Endothelial cell of umbilical vein (primary cell): ENCODE measurements around the gene MTF1. TPM values are rescaled to one million over a fixed set of nuclear protein-coding genes. Genes with fewer than 3 reads are reported as not detected.

Experiments
- BruUV-seq: library from RNA; stranded (reverse); fragments of 400-500 nt; replicated peaks from 2 replicates; lab custom pipeline; 2021; lab: Mats Ljungman, UMichigan
- CTCF ChIA-PET: fragments of 300-600, 350-600 bp; sonication (Branson Sonifier 250); formaldehyde crosslinking; loops from one replicate; lab custom pipeline; 2021; ENCODE audit warnings: antibody characterized with exemption, inconsistent platforms; lab: Charles Lee
- POLR2A ChIA-PET: fragments of 300-600, 350-600 bp; sonication (Branson Sonifier 250); formaldehyde crosslinking; loops from one replicate; lab custom pipeline; 2021; ENCODE audit warnings: antibody characterized with exemption, inconsistent platforms; lab: Charles Lee
- DNase-seq: peaks from one replicate; pipeline ENCODE4 v3.0.0-alpha.2; 2011; ENCODE audit warnings: low read depth, low spot score
- FAIRE-seq: peaks from 2 replicates; lab custom pipeline; 2011; peaks lifted over from hg19 to GRCh38; lab: Jason Lieb, UNC
- H2AFZ ChIP-seq: 2 replicates; pipeline ENCODE4 v1.6.0; 2012; ENCODE audit warnings: low read depth, low read length, control low read depth, inconsistent platforms
- H3K27ac ChIP-seq: 2 replicates; pipeline ENCODE4 v1.5.1; 2011; ENCODE audit warnings: low read depth, mild to moderate bottlenecking, control low read depth, low read length, moderate library complexity; ENCODE audit not compliant: insufficient read depth
- H3K27me3 ChIP-seq, 2 experiments: 2 replicates each; pipeline versions ENCODE4 v1.6.0 to v1.6.1; 2011; ENCODE audit warnings: low read length in 2 of 2, mixed read lengths in 1 of 2; ENCODE audit not compliant: control insufficient read depth in 2 of 2, insufficient read depth in 2 of 2
- H3K36me3 ChIP-seq, 2 experiments: 2 replicates in 1 of 2; 3 replicates in 1 of 2; pipeline ENCODE4 v1.5.1; 2011; ENCODE audit warnings: low read length in 2 of 2, mild to moderate bottlenecking in 1 of 2, moderate library complexity in 1 of 2; ENCODE audit not compliant: control insufficient read depth in 2 of 2, insufficient read depth in 2 of 2; ENCODE audit errors: extremely low read depth in 1 of 2
- H3K4me1 ChIP-seq: 3 replicates; pipeline ENCODE4 v1.5.1; 2011; ENCODE audit warnings: mild to moderate bottlenecking, low read length; ENCODE audit not compliant: control insufficient read depth, insufficient read depth; ENCODE audit errors: extremely low read depth
- H3K4me2 ChIP-seq: 2 replicates; pipeline ENCODE4 v1.6.1; 2011; ENCODE audit warnings: low read length, control low read depth, mixed read lengths; ENCODE audit not compliant: insufficient read depth
- H3K4me3 ChIP-seq, 3 experiments: fragments of 200-600 bp in 1 of 3; sonication (generic), shearing (Covaris generic) in 1 of 3; replicated peaks in 1 of 3; 2 replicates each; pipeline ENCODE4 v1.5.1; 2011 to 2016; ENCODE audit warnings: control low read depth in 3 of 3, low read length in 3 of 3, mild to moderate bottlenecking in 2 of 3, inconsistent platforms in 1 of 3, low read depth in 1 of 3, moderate library complexity in 1 of 3; ENCODE audit not compliant: insufficient read depth in 1 of 3
- H3K79me2 ChIP-seq: 2 replicates; pipeline ENCODE4 v1.6.0; 2012; ENCODE audit warnings: low read length, inconsistent platforms; ENCODE audit not compliant: control insufficient read depth, insufficient read depth
- H3K9ac ChIP-seq: replicated peaks from 2 replicates; pipeline ENCODE3; 2011; ENCODE audit warnings: low read length, control low read depth; ENCODE audit not compliant: insufficient read depth; ENCODE audit errors: extremely low read depth
- H3K9me1 ChIP-seq: replicated peaks from 3 replicates; pipeline ENCODE4 v1.6.0; 2011; ENCODE audit warnings: mild to moderate bottlenecking, low read length; ENCODE audit not compliant: control insufficient read depth, insufficient read depth; ENCODE audit errors: extremely low read depth
- H3K9me3 ChIP-seq: replicated peaks from 2 replicates; pipeline ENCODE4 v1.5.1; 2012; ENCODE audit warnings: low read length, inconsistent platforms; ENCODE audit not compliant: control insufficient read depth, insufficient read depth
- H4K20me1 ChIP-seq: replicated peaks from 2 replicates; pipeline ENCODE3; 2011; ENCODE audit warnings: mild to moderate bottlenecking, low read length; ENCODE audit not compliant: control insufficient read depth, insufficient read depth; ENCODE audit errors: extremely low read depth
- EZH2 ChIP-seq: IDR thresholded peaks from 2 replicates; pipeline ENCODE4 v1.6.1; 2012; ENCODE audit warnings: borderline replicate concordance, low read depth, mild to moderate bottlenecking, moderate library complexity, low read length, inconsistent platforms; ENCODE audit not compliant: severe bottlenecking
- FOS ChIP-seq: IDR thresholded peaks from 2 replicates; pipeline ENCODE4 v1.6.1; 2011; ENCODE audit warnings: mild to moderate bottlenecking, low read length, moderate library complexity, borderline replicate concordance; ENCODE audit not compliant: insufficient read depth
- GATA2 ChIP-seq: IDR thresholded peaks from 2 replicates; pipeline ENCODE4 v1.7.0; 2011; ENCODE audit warnings: low read depth, mild to moderate bottlenecking, moderate library complexity, mixed read lengths, low read length; ENCODE audit not compliant: insufficient read length, insufficient read depth
- JUN ChIP-seq: IDR thresholded peaks from 2 replicates; pipeline ENCODE4 v1.6.1; 2011; ENCODE audit warnings: borderline replicate concordance, low read depth; ENCODE audit not compliant: insufficient read length, insufficient read depth
- MYC ChIP-seq: IDR thresholded peaks from one replicate; pipeline ENCODE4 v1.6.1; 2011; ENCODE audit warnings: mild to moderate bottlenecking, low read depth, low read length
- POLR2A ChIP-seq: IDR thresholded peaks from 2 replicates; pipeline ENCODE4 v1.6.1; 2012; ENCODE audit warnings: low read depth, mild to moderate bottlenecking, control low read depth, low read length
- POLR2AphosphoS5 ChIP-seq: IDR thresholded peaks from 2 replicates; pipeline ENCODE4 v1.6.1; 2012; ENCODE audit warnings: low read depth, mild to moderate bottlenecking, control low read depth, low read length, moderate library complexity; ENCODE audit not compliant: insufficient read depth
- dilution Hi-C: fragments of 300-500 bp; cut with MboI; formaldehyde crosslinking; loops from one replicate; pipeline ENCODE4 v1.15.0; 2019; ENCODE audit warnings: low sequenced_read_pairs; ENCODE audit not compliant: extremely low pct_ligation_motif_present
- intact Hi-C: fragments of 100-400 bp; cut with micrococcal nuclease; formaldehyde crosslinking; loops from one replicate; pipeline ENCODE4 v1.10.0; 2022
- polyA plus RNA-seq, 4 experiments: library from polyadenylated mRNA; depleted of rRNA in 3 of 4; stranded (reverse) in 3 of 4; unstranded in 1 of 4; fragments of >200 nt; gene quantifications; 2 replicates each; pipeline versions ENCODE4 v1.2.1 to v1.2.3, GENCODE V29; 2011 to 2012; ENCODE audit warnings: missing spikeins in 1 of 4
- total RNA-seq: library from RNA; stranded (reverse); gene quantifications from 2 replicates; pipeline ENCODE4 v1.2.3, GENCODE V29; 2021
- TF ChIP-seq, protein P1 (sequence below), 2 donors: IDR thresholded peaks; 1 replicate in 1 of 2; 2 replicates in 1 of 2; pipeline ENCODE4 v1.5.1; 2011; ENCODE audit warnings: low read length in 2 of 2, mild to moderate bottlenecking in 2 of 2, moderate library complexity in 2 of 2, control low read depth in 1 of 2, inconsistent platforms in 1 of 2, low read depth in 1 of 2; ENCODE audit not compliant: insufficient read depth in 1 of 2; ENCODE audit errors: extremely low read depth in 1 of 2
- TF ChIP-seq, protein P2 (sequence below): IDR thresholded peaks from 2 replicates; pipeline ENCODE4 v1.6.1; 2011; ENCODE audit not compliant: insufficient read depth, insufficient read length

The MTF1 gene
- total and polyA plus RNA-seq, 2 donors (not counting 3 experiments of a cell fraction or from before 2014, with no cell fraction given) = 4.9 to 18.5 TPM

GRCh38 chr1:37792943-37793686, 66.3 kb downstream of the MTF1 start:
- ChIA-PET CTCF (interaction anchor here (1.7 kb wide), 1 partner anchor 67 kb away, joined by 5 read pairs; no protein-coding TSS in a partner anchor), POLR2A (no interaction called here)
- peaks cover 2% of the 10 kb centered on the region for H3K4me1 ChIP-seq
- no peak overlapping the region for H2AFZ ChIP-seq
- no peak overlapping the region for H3K4me3 ChIP-seq
- no peak for DNase-seq
- no peaks in the 10 kb centered on the region for H3K79me2 ChIP-seq
- no peak overlapping the region for H3K4me2 ChIP-seq
- no TSS peak for BruUV-seq
- FAIRE-seq = no peak
- TF ChIP-seq MYC (no peak), EZH2 (peak; percentile 25), GATA2 (no peak), JUN (no peak)
- intact Hi-C loops (no loop called here), dilution Hi-C loops (no loop called here)
- H3K27ac ChIP-seq = no peak overlapping the region
- no peaks in the 10 kb centered on the region for H4K20me1 ChIP-seq
- H3K9me3 ChIP-seq = no peaks in the 10 kb centered on the region
- H3K36me3 ChIP-seq = no peaks in the 10 kb centered on the region
- H3K9ac ChIP-seq = no peak overlapping the region
- peaks cover 9 to 22% of the 10 kb centered on the region in 2 experiments for H3K27me3 ChIP-seq
- H3K9me1 ChIP-seq = no peaks in the 10 kb centered on the region

DNA sequence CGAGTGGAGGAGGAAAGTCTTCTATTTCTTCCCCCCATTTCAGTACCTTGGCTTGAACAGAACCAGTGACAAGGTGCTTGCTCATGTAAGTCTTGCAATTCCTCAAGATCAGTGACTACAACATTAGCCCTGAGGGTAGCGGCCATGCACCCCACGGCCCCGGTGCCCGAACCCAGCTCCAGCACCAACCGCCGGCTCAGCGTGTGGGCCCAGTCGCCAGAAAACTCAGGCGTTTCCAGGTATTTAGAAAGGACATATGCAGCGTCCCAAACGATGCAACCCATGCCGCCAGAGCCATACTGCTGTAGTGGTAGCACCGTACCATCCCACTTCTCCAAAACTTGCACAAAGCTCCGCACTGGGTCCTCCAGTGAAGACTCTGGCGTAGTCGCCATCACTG, 76.9 kb downstream of the MTF1 start:
- H4K20me1 ChIP-seq = no peaks in the 10 kb centered on the region
- no TSS peak for BruUV-seq
- no peak for DNase-seq
- H3K4me2 ChIP-seq = no peak overlapping the region
- no peaks in the 10 kb centered on the region for H3K9me1 ChIP-seq
- FAIRE-seq = no peak
- dilution Hi-C loops (no loop called here), intact Hi-C loops (no loop called here)
- ChIA-PET POLR2A (no interaction called here), CTCF (no interaction called here)
- H3K79me2 ChIP-seq = no peaks in the 10 kb centered on the region
- peaks cover 0 to 2% of the 10 kb centered on the region in 2 experiments for H3K27me3 ChIP-seq
- no peaks in the 10 kb centered on the region for H3K9me3 ChIP-seq
- H3K36me3 ChIP-seq = no peaks in the 10 kb centered on the region
- H3K4me1 ChIP-seq = no peaks in the 10 kb centered on the region
- TF ChIP-seq GATA2 = no peak
- TF ChIP-seq EZH2 = no peak
- TF ChIP-seq, protein P1, sequence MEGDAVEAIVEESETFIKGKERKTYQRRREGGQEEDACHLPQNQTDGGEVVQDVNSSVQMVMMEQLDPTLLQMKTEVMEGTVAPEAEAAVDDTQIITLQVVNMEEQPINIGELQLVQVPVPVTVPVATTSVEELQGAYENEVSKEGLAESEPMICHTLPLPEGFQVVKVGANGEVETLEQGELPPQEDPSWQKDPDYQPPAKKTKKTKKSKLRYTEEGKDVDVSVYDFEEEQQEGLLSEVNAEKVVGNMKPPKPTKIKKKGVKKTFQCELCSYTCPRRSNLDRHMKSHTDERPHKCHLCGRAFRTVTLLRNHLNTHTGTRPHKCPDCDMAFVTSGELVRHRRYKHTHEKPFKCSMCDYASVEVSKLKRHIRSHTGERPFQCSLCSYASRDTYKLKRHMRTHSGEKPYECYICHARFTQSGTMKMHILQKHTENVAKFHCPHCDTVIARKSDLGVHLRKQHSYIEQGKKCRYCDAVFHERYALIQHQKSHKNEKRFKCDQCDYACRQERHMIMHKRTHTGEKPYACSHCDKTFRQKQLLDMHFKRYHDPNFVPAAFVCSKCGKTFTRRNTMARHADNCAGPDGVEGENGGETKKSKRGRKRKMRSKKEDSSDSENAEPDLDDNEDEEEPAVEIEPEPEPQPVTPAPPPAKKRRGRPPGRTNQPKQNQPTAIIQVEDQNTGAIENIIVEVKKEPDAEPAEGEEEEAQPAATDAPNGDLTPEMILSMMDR (IDR thresholded peaks at IDR 0.05; ENCODE audit: extremely low read depth in 1 of 2, insufficient read depth in 1 of 2, low read depth in 1 of 2, low read length in 2 of 2) = no peak
- TF ChIP-seq, protein P2, sequence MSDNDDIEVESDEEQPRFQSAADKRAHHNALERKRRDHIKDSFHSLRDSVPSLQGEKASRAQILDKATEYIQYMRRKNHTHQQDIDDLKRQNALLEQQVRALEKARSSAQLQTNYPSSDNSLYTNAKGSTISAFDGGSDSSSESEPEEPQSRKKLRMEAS = no peak
- no peak for TF ChIP-seq MYC
- TF ChIP-seq FOS = no peak
- TF ChIP-seq JUN = no peak
- no peak for TF ChIP-seq POLR2AphosphoS5
- TF ChIP-seq POLR2A = no peak
- H3K4me3 ChIP-seq = no peak overlapping the region
- H3K27ac ChIP-seq = no peak overlapping the region
- no peak overlapping the region for H3K9ac ChIP-seq
- H2AFZ ChIP-seq = no peak overlapping the region
